Activated T-cell treated with anti-CD3 and anti-CD28 coated beads for 24 hours (primary cell): ENCODE data around the gene ZNF280B.
"Not testable (repeated sequence)": the region's sequence is repeated elsewhere in the genome, so short reads cannot be mapped to it uniquely, and the experiment has no call there.

Experiments
- DNase-seq: peaks from one replicate; pipeline ENCODE4 v3.0.0-alpha.2; 2020; ENCODE audit warnings: low read depth

ZNF280B gene

GRCh38 chr22:22507743-22508273 lies 734 bp downstream of the ZNF280B start:
- no peak for DNase-seq

GRCh38 chr22:22506736-22507135 lies 1.8 kb downstream of the ZNF280B start:
- no peak for DNase-seq

GRCh38 chr22:22498267-22498666 lies 10.3 kb downstream of the ZNF280B start:
- DNase-seq: no peak

- not testable (repeated sequence) for DNase-seq
These were observed 17.0 kb downstream of the ZNF280B start for GRCh38 chr22:22491589-22491988.

- DNase-seq: no peak
These were observed 19.8 kb downstream of the ZNF280B start for GRCh38 chr22:22488736-22489135.

GRCh38 chr22:22487869-22488597 lies 20.5 kb downstream of the ZNF280B start:
- no peak for DNase-seq

- DNase-seq: no peak
These were observed 21.5 kb downstream of the ZNF280B start for GRCh38 chr22:22487059-22487458.

GRCh38 chr22:22486132-22486899 lies 22.2 kb downstream of the ZNF280B start:
- no peak for DNase-seq

GRCh38 chr22:22485524-22485923 lies 23.0 kb downstream of the ZNF280B start:
- DNase-seq: no peak

- DNase-seq: no peak
These were observed 24.5 kb downstream of the ZNF280B start for GRCh38 chr22:22484023-22484422.

- DNase-seq: no peak
These were observed 27.6 kb downstream of the ZNF280B start for GRCh38 chr22:22480940-22481339.

- DNase-seq: no peak
These were observed 28.5 kb downstream of the ZNF280B start for GRCh38 chr22:22479999-22480532.

GRCh38 chr22:22479116-22479515 lies 29.4 kb downstream of the ZNF280B start:
- DNase-seq: no peak

- no peak for DNase-seq
These were observed 30.1 kb downstream of the ZNF280B start for GRCh38 chr22:22478470-22478869.

GRCh38 chr22:22474733-22475132 lies 33.8 kb downstream of the ZNF280B start:
- no peak for DNase-seq

- DNase-seq: not testable (repeated sequence)
These were observed 37.4 kb downstream of the ZNF280B start for GRCh38 chr22:22471104-22471503.

- DNase-seq: no peak
These were observed 39.0 kb downstream of the ZNF280B start for GRCh38 chr22:22469527-22469926.

GRCh38 chr22:22468794-22469469 lies 39.6 kb downstream of the ZNF280B start:
- DNase-seq: not testable (repeated sequence)

- DNase-seq: no peak
These were observed 41.4 kb downstream of the ZNF280B start for GRCh38 chr22:22467112-22467511.

- no peak for DNase-seq
These were observed 42.8 kb downstream of the ZNF280B start for GRCh38 chr22:22465782-22466181.

GRCh38 chr22:22465094-22465602 lies 43.4 kb downstream of the ZNF280B start:
- DNase-seq: no peak

GRCh38 chr22:22464541-22465054 lies 43.9 kb downstream of the ZNF280B start:
- no peak for DNase-seq
